ENCODE results near the gene DUSP7.

The DUSP7 gene

GRCh38 chr3:52026041-52026440 lies 30.3 kb downstream of the DUSP7 start:
- WGBS, result 68% methylated on average over 4 of the region's 4 CpGs
- Histone ChIP-seq H3K27ac (ENCODE audit: low read length, poor library complexity, severe bottlenecking) (no peak overlapping the region), H2BK15ac (ENCODE audit: low read depth, poor library complexity, severe bottlenecking) (no peak overlapping the region), H3K4me3 (ENCODE audit: insufficient read depth in 1 of 2, low read depth in 1 of 2, low read length in 2 of 2) (no peak overlapping the region), H2BK5ac (ENCODE audit: low read depth, low read length, poor library complexity, severe bottlenecking) (no peak overlapping the region), H3K36me3 (ENCODE audit: control insufficient read depth in 1 of 2, insufficient read depth in 2 of 2, low read depth in 1 of 2, low read length in 2 of 2) (no peaks in the 10 kb centered on the region), H3K9me3 (ENCODE audit: control insufficient read depth, low read length) (no peaks in the 10 kb centered on the region), H3K27me3 (ENCODE audit: control insufficient read depth in 1 of 2, insufficient read depth in 1 of 2, low read length in 2 of 2) (no peaks in the 10 kb centered on the region), H3K18ac (ENCODE audit: low read depth in 1 of 2, low read length in 2 of 2) (no peak overlapping the region), H3K4ac (ENCODE audit: low read depth in 1 of 2, low read length in 2 of 2) (peak overlapping the region in 1 of 2 experiments; percentile 16), H3K4me1 (ENCODE audit: control insufficient read depth, insufficient read depth, low read depth, low read length) (peaks cover 14% of the 10 kb centered on the region), H2AK5ac (ENCODE audit: low read length, severe bottlenecking) (no peak overlapping the region), H4K91ac (ENCODE audit: low read length) (no peak overlapping the region), H3K4me2 (ENCODE audit: low read length, poor library complexity, severe bottlenecking) (no peak overlapping the region), H2AFZ (ENCODE audit: low read depth, low read length) (no peak overlapping the region), H2BK120ac (ENCODE audit: low read depth, low read length) (no peak overlapping the region), H4K8ac (ENCODE audit: low read length) (no peak overlapping the region), H2BK12ac (ENCODE audit: low read length in 2 of 2) (no peak overlapping the region), H3K9ac (ENCODE audit: low read length) (no peak overlapping the region), H3K14ac (ENCODE audit: low read length in 2 of 2) (no peak overlapping the region), H3K23ac (ENCODE audit: low read length in 2 of 2) (no peak overlapping the region), H3K79me1 (replicated peaks; ENCODE audit: low read length, poor library complexity, severe bottlenecking) (no peaks in the 10 kb centered on the region)
- no peak for DNase-seq

DNA sequence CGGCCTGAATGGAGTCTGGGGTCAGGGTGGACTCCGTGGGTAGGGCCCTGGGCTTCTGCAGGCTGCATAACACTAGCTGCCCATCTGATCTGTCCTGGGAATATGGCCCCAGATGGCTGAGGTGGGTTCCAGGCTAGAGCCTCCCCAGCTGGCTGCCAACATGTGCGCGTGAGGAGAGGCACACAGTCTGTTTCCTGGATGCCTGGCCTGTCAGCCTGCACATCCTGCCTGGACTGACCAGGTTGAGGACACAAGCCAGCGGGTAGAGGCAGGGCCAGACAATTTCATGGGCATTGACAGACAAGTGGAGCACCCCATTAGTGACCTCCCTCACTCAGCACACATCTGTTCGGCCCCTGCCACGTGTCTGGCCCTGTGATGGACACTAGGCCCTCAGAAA lies 30.9 kb downstream of the DUSP7 start:
- no peak overlapping the region for H2BK15ac ChIP-seq (ENCODE audit: low read depth, poor library complexity, severe bottlenecking)
- no peak overlapping the region for H3K27ac ChIP-seq (ENCODE audit: low read length, poor library complexity, severe bottlenecking)
- H2BK12ac ChIP-seq (ENCODE audit: low read length in 2 of 2), result no peak overlapping the region
- H3K18ac ChIP-seq (ENCODE audit: low read depth in 1 of 2, low read length in 2 of 2), result no peak overlapping the region
- H2AFZ ChIP-seq (ENCODE audit: low read depth, low read length), result no peak overlapping the region
- H3K27me3 ChIP-seq (ENCODE audit: control insufficient read depth in 1 of 2, insufficient read depth in 1 of 2, low read length in 2 of 2), result no peaks in the 10 kb centered on the region
- no peak overlapping the region for H4K8ac ChIP-seq (ENCODE audit: low read length)
- 86% methylated on average over 7 of the region's 7 CpGs for WGBS
- H3K4ac ChIP-seq (ENCODE audit: low read depth in 1 of 2, low read length in 2 of 2), result no peak overlapping the region
- H3K23ac ChIP-seq (ENCODE audit: low read length in 2 of 2), result no peak overlapping the region
- H2BK5ac ChIP-seq (ENCODE audit: low read depth, low read length, poor library complexity, severe bottlenecking), result no peak overlapping the region
- H3K9me3 ChIP-seq (ENCODE audit: control insufficient read depth, low read length), result no peaks in the 10 kb centered on the region
- no peak overlapping the region for H3K14ac ChIP-seq (ENCODE audit: low read length in 2 of 2)
- no peak overlapping the region for H2BK120ac ChIP-seq (ENCODE audit: low read depth, low read length)
- H3K36me3 ChIP-seq (ENCODE audit: control insufficient read depth in 1 of 2, insufficient read depth in 2 of 2, low read depth in 1 of 2, low read length in 2 of 2), result no peaks in the 10 kb centered on the region
- no peak overlapping the region for H4K91ac ChIP-seq (ENCODE audit: low read length)
- peaks cover 14% of the 10 kb centered on the region for H3K4me1 ChIP-seq (ENCODE audit: control insufficient read depth, insufficient read depth, low read depth, low read length)
- no peak for DNase-seq
- H3K4me3 ChIP-seq (ENCODE audit: insufficient read depth in 1 of 2, low read depth in 1 of 2, low read length in 2 of 2), result peak overlapping the region in 1 of 2 experiments; percentile 2
- no peak overlapping the region for H2AK5ac ChIP-seq (ENCODE audit: low read length, severe bottlenecking)
- H3K4me2 ChIP-seq (ENCODE audit: low read length, poor library complexity, severe bottlenecking), result no peak overlapping the region
- no peak overlapping the region for H3K9ac ChIP-seq (ENCODE audit: low read length)
- H3K79me1 ChIP-seq (replicated peaks; ENCODE audit: low read length, poor library complexity, severe bottlenecking), result no peaks in the 10 kb centered on the region

DNA sequence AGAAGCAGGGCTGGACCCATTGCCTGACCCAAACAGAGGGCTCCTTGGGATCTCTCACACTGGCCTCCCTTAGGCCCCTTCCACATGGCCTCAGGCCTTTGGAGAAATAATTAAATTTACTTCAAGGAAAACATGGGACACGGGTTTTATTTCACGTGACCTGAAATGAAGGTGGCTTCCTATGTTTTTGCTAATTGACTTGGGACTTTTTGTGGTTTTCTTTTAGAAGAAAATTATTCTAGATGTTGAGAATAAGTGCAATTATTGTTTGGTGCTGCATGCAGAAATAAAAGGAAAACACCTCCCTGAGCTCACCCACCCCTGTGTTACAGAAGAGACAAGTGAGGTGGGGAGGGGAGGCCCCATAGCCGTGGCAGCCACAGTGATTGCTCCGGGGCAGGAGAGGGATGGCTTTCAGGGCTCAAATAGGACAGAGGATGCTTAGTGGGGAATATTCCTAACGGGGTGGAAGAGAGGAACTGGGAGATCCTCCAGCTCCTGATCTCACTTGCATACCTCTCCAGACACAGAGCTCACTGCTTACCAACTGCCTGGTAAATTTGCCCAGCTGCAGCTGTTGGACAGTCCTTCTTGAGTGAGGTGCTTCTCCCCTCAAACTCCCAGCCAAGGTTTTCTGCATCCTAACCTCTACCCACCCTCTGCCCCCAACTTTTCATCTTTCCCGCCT lies 31.5 kb downstream of the DUSP7 start:
- H3K9ac ChIP-seq (ENCODE audit: low read length), result no peak overlapping the region

DNA sequence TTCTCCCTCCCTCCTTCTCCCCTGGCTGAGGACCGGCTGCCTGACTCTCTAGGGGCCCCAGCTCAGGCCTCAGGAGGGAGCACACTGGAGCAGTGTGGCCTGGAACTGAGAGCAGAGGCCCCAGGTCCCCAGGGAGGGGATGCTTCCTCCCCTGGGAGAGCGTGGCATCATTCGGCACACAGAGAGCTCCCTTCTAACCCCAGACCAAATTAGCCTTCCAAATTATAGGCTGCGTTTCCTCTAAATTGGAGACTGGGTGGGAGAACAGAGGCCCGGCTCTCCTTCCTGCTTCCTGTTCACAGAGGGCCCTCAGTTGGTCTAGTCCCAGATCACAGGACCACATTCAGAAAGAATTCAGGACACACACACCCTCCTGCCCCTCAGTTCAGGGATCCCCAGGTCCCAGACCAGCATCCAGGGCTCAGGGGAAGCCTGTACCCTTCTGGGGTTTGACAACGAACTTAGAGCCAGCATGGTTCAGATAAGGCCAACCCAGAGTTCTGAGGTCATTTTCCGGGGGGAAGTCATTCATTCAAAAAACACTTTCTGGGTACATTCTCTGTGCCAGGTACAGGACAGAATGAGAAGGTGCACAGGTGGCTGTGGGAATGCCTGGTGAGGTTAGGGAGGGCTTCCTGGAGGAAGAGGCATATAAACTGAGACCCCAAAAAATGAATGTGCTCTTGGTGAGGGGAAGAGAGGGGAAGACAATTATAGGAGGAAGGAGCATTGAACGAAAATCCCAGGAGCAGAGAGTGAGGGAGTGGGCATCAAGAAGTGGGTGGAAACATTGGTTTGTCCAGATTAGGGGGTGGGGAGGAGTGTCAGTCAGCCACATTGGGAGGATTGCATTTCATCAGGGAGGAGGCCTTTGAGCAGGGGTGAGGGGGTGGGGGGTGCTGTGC lies 32.3 kb downstream of the DUSP7 start:
- Histone ChIP-seq H3K9ac (ENCODE audit: low read length) (no peak overlapping the region), H2BK5ac (ENCODE audit: low read depth, low read length, poor library complexity, severe bottlenecking) (no peak overlapping the region), H4K91ac (ENCODE audit: low read length) (no peak overlapping the region), H3K4me3 (ENCODE audit: insufficient read depth in 1 of 2, low read depth in 1 of 2, low read length in 2 of 2) (no peak overlapping the region), H3K79me1 (replicated peaks; ENCODE audit: low read length, poor library complexity, severe bottlenecking) (no peaks in the 10 kb centered on the region), H3K4ac (ENCODE audit: low read depth in 1 of 2, low read length in 2 of 2) (no peak overlapping the region), H3K9me3 (ENCODE audit: control insufficient read depth, low read length) (no peaks in the 10 kb centered on the region), H3K23ac (ENCODE audit: low read length in 2 of 2) (no peak overlapping the region), H3K18ac (ENCODE audit: low read depth in 1 of 2, low read length in 2 of 2) (no peak overlapping the region), H2BK15ac (ENCODE audit: low read depth, poor library complexity, severe bottlenecking) (no peak overlapping the region), H2BK12ac (ENCODE audit: low read length in 2 of 2) (no peak overlapping the region), H3K4me2 (ENCODE audit: low read length, poor library complexity, severe bottlenecking) (no peak overlapping the region), H4K8ac (ENCODE audit: low read length) (peak overlapping the region; percentile 12), H3K4me1 (ENCODE audit: control insufficient read depth, insufficient read depth, low read depth, low read length) (peaks cover 14% of the 10 kb centered on the region), H2AFZ (ENCODE audit: low read depth, low read length) (no peak overlapping the region), H2AK5ac (ENCODE audit: low read length, severe bottlenecking) (no peak overlapping the region), H3K14ac (ENCODE audit: low read length in 2 of 2) (no peak overlapping the region), H3K36me3 (ENCODE audit: control insufficient read depth in 1 of 2, insufficient read depth in 2 of 2, low read depth in 1 of 2, low read length in 2 of 2) (no peaks in the 10 kb centered on the region), H2BK120ac (ENCODE audit: low read depth, low read length) (no peak overlapping the region), H3K27ac (ENCODE audit: low read length, poor library complexity, severe bottlenecking) (no peak overlapping the region), H3K27me3 (ENCODE audit: control insufficient read depth in 1 of 2, insufficient read depth in 1 of 2, low read length in 2 of 2) (no peaks in the 10 kb centered on the region)
- 86% methylated on average over 8 of the region's 8 CpGs for WGBS
- DNase-seq, result no peak

More for the DNA sequence above, 31.5 kb downstream of the DUSP7 start:
- Histone ChIP-seq H3K14ac (ENCODE audit: low read length in 2 of 2) (no peak overlapping the region), H3K79me1 (replicated peaks; ENCODE audit: low read length, poor library complexity, severe bottlenecking) (no peaks in the 10 kb centered on the region), H4K91ac (ENCODE audit: low read length) (no peak overlapping the region), H3K18ac (ENCODE audit: low read depth in 1 of 2, low read length in 2 of 2) (no peak overlapping the region), H2BK15ac (ENCODE audit: low read depth, poor library complexity, severe bottlenecking) (no peak overlapping the region), H3K4me2 (ENCODE audit: low read length, poor library complexity, severe bottlenecking) (no peak overlapping the region), H3K27me3 (ENCODE audit: control insufficient read depth in 1 of 2, insufficient read depth in 1 of 2, low read length in 2 of 2) (no peaks in the 10 kb centered on the region), H4K8ac (ENCODE audit: low read length) (no peak overlapping the region), H3K4me3 (ENCODE audit: insufficient read depth in 1 of 2, low read depth in 1 of 2, low read length in 2 of 2) (peak overlapping the region in 1 of 2 experiments; percentile 2), H3K36me3 (ENCODE audit: control insufficient read depth in 1 of 2, insufficient read depth in 2 of 2, low read depth in 1 of 2, low read length in 2 of 2) (no peaks in the 10 kb centered on the region), H2BK12ac (ENCODE audit: low read length in 2 of 2) (no peak overlapping the region), H3K27ac (ENCODE audit: low read length, poor library complexity, severe bottlenecking) (no peak overlapping the region), H3K23ac (ENCODE audit: low read length in 2 of 2) (no peak overlapping the region), H2BK120ac (ENCODE audit: low read depth, low read length) (no peak overlapping the region), H3K9me3 (ENCODE audit: control insufficient read depth, low read length) (no peaks in the 10 kb centered on the region), H2AFZ (ENCODE audit: low read depth, low read length) (no peak overlapping the region), H3K4me1 (ENCODE audit: control insufficient read depth, insufficient read depth, low read depth, low read length) (peaks cover 14% of the 10 kb centered on the region), H2AK5ac (ENCODE audit: low read length, severe bottlenecking) (no peak overlapping the region), H3K4ac (ENCODE audit: low read depth in 1 of 2, low read length in 2 of 2) (no peak overlapping the region), H2BK5ac (ENCODE audit: low read depth, low read length, poor library complexity, severe bottlenecking) (no peak overlapping the region)
- no peak for DNase-seq
- 92% methylated on average over 3 of the region's 6 CpGs for WGBS

All from mesenchymal stem cell (in vitro differentiated cells and primary cell).